Neural progenitor cell (in vitro differentiated cells): Measurements from ENCODE around the gene RAD51B.

Experiments used
- EZH2phosphoT487 ChIP-seq: fragments of 200-600 bp; sonication (generic); IDR thresholded peaks from 2 replicates; pipeline ENCODE4 v1.6.1; 2017; ENCODE audit warnings: antibody characterized with exemption
- TF ChIP-seq, protein P1 (sequence below): fragments of 200-600 bp; sonication (generic); IDR thresholded peaks from 2 replicates; pipeline ENCODE4 v1.5.1; 2017; ENCODE audit warnings: antibody characterized with exemption, mild to moderate bottlenecking

DNA sequence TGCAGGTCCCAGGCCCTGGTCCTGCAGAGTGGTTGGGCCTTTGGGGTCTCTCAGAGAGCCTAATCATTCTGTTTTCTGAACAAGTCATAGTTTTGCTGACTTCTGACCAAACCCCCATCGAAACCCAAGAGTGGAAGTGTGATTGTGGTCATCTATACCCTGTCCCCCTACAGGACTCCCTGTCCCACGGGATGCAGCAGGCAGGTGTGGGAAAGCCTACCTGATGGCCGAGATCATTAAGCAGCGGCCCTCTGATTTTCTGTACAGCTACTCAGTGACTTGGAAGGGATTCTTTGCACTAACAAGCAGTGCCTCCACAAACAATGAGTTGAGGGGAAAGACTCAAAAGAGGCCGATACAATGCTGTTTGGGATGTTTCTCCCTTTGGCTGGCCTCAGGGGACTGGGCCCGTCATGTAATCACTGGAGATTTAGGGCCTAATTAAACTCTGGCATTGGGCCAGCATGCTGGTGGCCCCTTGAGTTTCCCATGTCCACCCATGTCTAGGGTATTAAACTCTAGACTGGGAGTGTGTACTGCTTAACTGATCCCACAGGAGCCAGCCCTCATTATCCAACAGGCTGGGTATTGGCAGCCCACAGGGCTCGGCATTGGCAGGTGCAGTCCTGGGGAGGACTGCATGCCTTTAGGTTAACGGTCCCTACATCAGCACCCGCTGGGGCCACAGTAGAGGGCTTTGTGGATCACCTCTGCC is 780.5 kb downstream of the RAD51B start:
- TF ChIP-seq, protein P1, sequence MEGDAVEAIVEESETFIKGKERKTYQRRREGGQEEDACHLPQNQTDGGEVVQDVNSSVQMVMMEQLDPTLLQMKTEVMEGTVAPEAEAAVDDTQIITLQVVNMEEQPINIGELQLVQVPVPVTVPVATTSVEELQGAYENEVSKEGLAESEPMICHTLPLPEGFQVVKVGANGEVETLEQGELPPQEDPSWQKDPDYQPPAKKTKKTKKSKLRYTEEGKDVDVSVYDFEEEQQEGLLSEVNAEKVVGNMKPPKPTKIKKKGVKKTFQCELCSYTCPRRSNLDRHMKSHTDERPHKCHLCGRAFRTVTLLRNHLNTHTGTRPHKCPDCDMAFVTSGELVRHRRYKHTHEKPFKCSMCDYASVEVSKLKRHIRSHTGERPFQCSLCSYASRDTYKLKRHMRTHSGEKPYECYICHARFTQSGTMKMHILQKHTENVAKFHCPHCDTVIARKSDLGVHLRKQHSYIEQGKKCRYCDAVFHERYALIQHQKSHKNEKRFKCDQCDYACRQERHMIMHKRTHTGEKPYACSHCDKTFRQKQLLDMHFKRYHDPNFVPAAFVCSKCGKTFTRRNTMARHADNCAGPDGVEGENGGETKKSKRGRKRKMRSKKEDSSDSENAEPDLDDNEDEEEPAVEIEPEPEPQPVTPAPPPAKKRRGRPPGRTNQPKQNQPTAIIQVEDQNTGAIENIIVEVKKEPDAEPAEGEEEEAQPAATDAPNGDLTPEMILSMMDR: no peak
- no peak for TF ChIP-seq EZH2phosphoT487
